ENCODE data around the gene MREG. TPM values are rescaled to one million over a fixed set of nuclear protein-coding genes. Genes with fewer than 3 reads are reported as not detected.
A peak's percentile ranks its signal among the peaks of the same experiment; 100 is the strongest.
"Not testable (repeated sequence)": the region's sequence is repeated elsewhere in the genome, so short reads cannot be mapped to it uniquely, and the experiment has no call there.

MREG gene
- total RNA-seq, 1 donor from 2014 or later: 19.1 TPM

- no peak overlapping the region for H3K4me2 ChIP-seq
- H3K9me3 Mint-ChIP-seq: peaks cover under 1% of the 10 kb centered on the region
- peaks cover 33% of the 10 kb centered on the region for H3K4me1 ChIP-seq
- H3K4me3 ChIP-seq: no peak overlapping the region
- H3K27ac Mint-ChIP-seq: no peak overlapping the region
- no peak overlapping the region for H2AFZ ChIP-seq (replicated peaks)
- H3K27me3 ChIP-seq: no peaks in the 10 kb centered on the region
- H3K9me3 ChIP-seq (ENCODE audit: low read depth): no peaks in the 10 kb centered on the region
- peaks cover 5% of the 10 kb centered on the region for H3K36me3 Mint-ChIP-seq
- no peak overlapping the region for H3K4me3 Mint-ChIP-seq
- peaks cover 4% of the 10 kb centered on the region for H4K20me1 ChIP-seq (ENCODE audit: low read depth)
- H3K36me3 ChIP-seq: no peaks in the 10 kb centered on the region
- no peaks in the 10 kb centered on the region for H3K27me3 Mint-ChIP-seq (ENCODE audit: insufficient read depth, low read depth)
- no peak overlapping the region for H3K27ac ChIP-seq
- no peak for TF ChIP-seq EZH2 (IDR thresholded peaks at IDR 0.05)
- TF ChIP-seq, protein P1, sequence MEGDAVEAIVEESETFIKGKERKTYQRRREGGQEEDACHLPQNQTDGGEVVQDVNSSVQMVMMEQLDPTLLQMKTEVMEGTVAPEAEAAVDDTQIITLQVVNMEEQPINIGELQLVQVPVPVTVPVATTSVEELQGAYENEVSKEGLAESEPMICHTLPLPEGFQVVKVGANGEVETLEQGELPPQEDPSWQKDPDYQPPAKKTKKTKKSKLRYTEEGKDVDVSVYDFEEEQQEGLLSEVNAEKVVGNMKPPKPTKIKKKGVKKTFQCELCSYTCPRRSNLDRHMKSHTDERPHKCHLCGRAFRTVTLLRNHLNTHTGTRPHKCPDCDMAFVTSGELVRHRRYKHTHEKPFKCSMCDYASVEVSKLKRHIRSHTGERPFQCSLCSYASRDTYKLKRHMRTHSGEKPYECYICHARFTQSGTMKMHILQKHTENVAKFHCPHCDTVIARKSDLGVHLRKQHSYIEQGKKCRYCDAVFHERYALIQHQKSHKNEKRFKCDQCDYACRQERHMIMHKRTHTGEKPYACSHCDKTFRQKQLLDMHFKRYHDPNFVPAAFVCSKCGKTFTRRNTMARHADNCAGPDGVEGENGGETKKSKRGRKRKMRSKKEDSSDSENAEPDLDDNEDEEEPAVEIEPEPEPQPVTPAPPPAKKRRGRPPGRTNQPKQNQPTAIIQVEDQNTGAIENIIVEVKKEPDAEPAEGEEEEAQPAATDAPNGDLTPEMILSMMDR (IDR thresholded peaks at IDR 0.05): no peak
- TF ChIP-seq EZH2phosphoT487 (IDR thresholded peaks at IDR 0.05): no peak
- H3K9ac ChIP-seq: no peak overlapping the region
- DNase-seq (ENCODE audit: low spot score): no peak
- peaks cover 9% of the 10 kb centered on the region for H3F3A ChIP-seq (ENCODE audit: low read depth)
- peaks cover 26% of the 10 kb centered on the region for H3K4me1 Mint-ChIP-seq
- H3K79me2 ChIP-seq (ENCODE audit: low read depth): peaks cover 10% of the 10 kb centered on the region
These were observed 14.7 kb downstream of the MREG start for GRCh38 chr2:215998636-215999035.

GRCh38 chr2:215997219-215997618 lies 16.1 kb downstream of the MREG start:
- Mint-ChIP-seq H3K27me3 (ENCODE audit: insufficient read depth, low read depth) (no peaks in the 10 kb centered on the region), H3K4me3 (no peak overlapping the region), H3K27ac (no peak overlapping the region), H3K36me3 (peaks cover 14% of the 10 kb centered on the region), H3K9me3 (peaks cover 11% of the 10 kb centered on the region), H3K4me1 (peaks cover 14% of the 10 kb centered on the region)
- Histone ChIP-seq H3F3A (ENCODE audit: low read depth) (peaks cover 6% of the 10 kb centered on the region), H2AFZ (replicated peaks) (no peak overlapping the region), H4K20me1 (ENCODE audit: low read depth) (no peaks in the 10 kb centered on the region), H3K9me3 (ENCODE audit: low read depth) (peaks cover 4% of the 10 kb centered on the region), H3K79me2 (ENCODE audit: low read depth) (peaks cover 22% of the 10 kb centered on the region), H3K36me3 (no peaks in the 10 kb centered on the region), H3K4me2 (no peak overlapping the region), H3K27me3 (no peaks in the 10 kb centered on the region), H3K9ac (no peak overlapping the region), H3K4me3 (no peak overlapping the region), H3K4me1 (peaks cover 24% of the 10 kb centered on the region), H3K27ac (no peak overlapping the region)
- TF ChIP-seq, protein P1 (IDR thresholded peaks at IDR 0.05): no peak
- TF ChIP-seq EZH2phosphoT487 (IDR thresholded peaks at IDR 0.05): no peak
- no peak for TF ChIP-seq EZH2 (IDR thresholded peaks at IDR 0.05)
- no peak for DNase-seq (ENCODE audit: low spot score)

DNA sequence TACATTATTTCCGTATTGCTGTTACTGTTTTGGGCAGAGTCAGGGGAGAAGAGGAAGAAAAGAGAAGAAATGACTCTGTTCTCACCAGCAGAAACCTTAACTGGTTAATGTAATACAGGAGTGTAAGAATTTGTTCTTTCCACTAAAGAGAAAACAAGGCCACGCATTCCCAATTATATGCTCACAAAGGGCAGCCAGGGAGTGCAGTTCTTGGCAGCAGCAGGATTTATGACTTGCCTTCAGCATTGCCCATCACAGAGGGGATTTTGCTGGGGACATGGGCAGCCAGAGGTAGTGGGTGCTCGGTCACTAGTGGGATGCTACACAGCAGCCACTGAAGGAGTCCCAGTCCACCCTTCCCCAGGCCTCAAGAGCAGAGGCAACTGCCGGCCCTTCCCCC lies 18.4 kb downstream of the MREG start:
- TF ChIP-seq, protein P1 (IDR thresholded peaks at IDR 0.05): no peak
- no peak for TF ChIP-seq EZH2 (IDR thresholded peaks at IDR 0.05)
- no peak for TF ChIP-seq EZH2phosphoT487 (IDR thresholded peaks at IDR 0.05)
- peak overlapping the region; percentile 34 for H3K27ac ChIP-seq

GRCh38 chr2:215988556-215989207 lies 24.7 kb downstream of the MREG start:
- H3K9me3 ChIP-seq (ENCODE audit: low read depth); H4K20me1 ChIP-seq (ENCODE audit: low read depth); H3K9ac ChIP-seq; H3K4me2 ChIP-seq; H2AFZ ChIP-seq (replicated peaks); H3K4me3 ChIP-seq; H3K27ac Mint-ChIP-seq; H3K27ac ChIP-seq; H3K36me3 ChIP-seq; DNase-seq (ENCODE audit: low spot score); H3K4me1 ChIP-seq; H3K4me1 Mint-ChIP-seq; H3K27me3 ChIP-seq; H3K27me3 Mint-ChIP-seq (ENCODE audit: insufficient read depth, low read depth); H3K4me3 Mint-ChIP-seq; H3F3A ChIP-seq (ENCODE audit: low read depth): not testable (repeated sequence)
- peaks cover 57% of the 10 kb centered on the region for H3K36me3 Mint-ChIP-seq
- peaks cover 55% of the 10 kb centered on the region for H3K9me3 Mint-ChIP-seq
- peaks cover 40% of the 10 kb centered on the region for H3K79me2 ChIP-seq (ENCODE audit: low read depth)

More for the DNA sequence above, 18.4 kb downstream of the MREG start:
- no peak overlapping the region for H2AFZ ChIP-seq (replicated peaks)
- H4K20me1 ChIP-seq (ENCODE audit: low read depth): no peaks in the 10 kb centered on the region
- H3K4me2 ChIP-seq: peak overlapping the region; percentile 38
- peaks cover 32% of the 10 kb centered on the region for H3K36me3 Mint-ChIP-seq
- H3K36me3 ChIP-seq: peaks cover 6% of the 10 kb centered on the region
- peaks cover 4% of the 10 kb centered on the region for H3F3A ChIP-seq (ENCODE audit: low read depth)
- no peak for DNase-seq (ENCODE audit: low spot score)
- peaks cover 38% of the 10 kb centered on the region for H3K79me2 ChIP-seq (ENCODE audit: low read depth)
- no peaks in the 10 kb centered on the region for H3K27me3 ChIP-seq
- peak overlapping the region; percentile 33 for H3K27ac Mint-ChIP-seq
- peaks cover 4% of the 10 kb centered on the region for H3K9me3 ChIP-seq (ENCODE audit: low read depth)
- peaks cover 13% of the 10 kb centered on the region for H3K4me1 ChIP-seq
- no peak overlapping the region for H3K4me3 ChIP-seq
- H3K9me3 Mint-ChIP-seq: peaks cover 30% of the 10 kb centered on the region
- H3K4me1 Mint-ChIP-seq: peaks cover 12% of the 10 kb centered on the region
- no peak overlapping the region for H3K4me3 Mint-ChIP-seq
- no peaks in the 10 kb centered on the region for H3K27me3 Mint-ChIP-seq (ENCODE audit: insufficient read depth, low read depth)
- no peak overlapping the region for H3K9ac ChIP-seq

Measured in neural progenitor cell (in vitro differentiated cells).